IMR-90 (cell line): ENCODE results near the gene TMPRSS11E. TPM values are rescaled to one million over a fixed set of nuclear protein-coding genes. Genes with fewer than 3 reads are reported as not detected.

Experiments
- ATAC-seq: fragments of 200-7000 bp; cut with Tn5 transposase; 2 replicates; pipeline ENCODE4 v1.9.1; 2020; ENCODE audit warnings: low read depth, mild to moderate bottlenecking, moderate library complexity
- BruUV-seq: library from RNA; stranded (reverse); fragments of 400-500 nt; replicated peaks from 2 replicates; lab custom pipeline; 2021; lab: Mats Ljungman, UMichigan
- CTCF ChIA-PET: fragments of 300-600 bp; formaldehyde crosslinking; extraction: SDS; loops from one replicate; lab custom pipeline; 2021; ENCODE audit warnings: antibody characterized with exemption; lab: Yijun Ruan, JAX
- POLR2A ChIA-PET: fragments of 300-600 bp; sonication (Branson Sonifier 250); formaldehyde crosslinking; loops from one replicate; lab custom pipeline; 2022; ENCODE audit warnings: antibody characterized with exemption; ENCODE audit not compliant: unreplicated experiment; lab: Charles Lee
- DNase-seq: peaks from one replicate; pipeline ENCODE4 v3.0.0; 2013
- H2AFZ ChIP-seq: replicated peaks from 2 replicates; pipeline ENCODE3; 2013; ENCODE audit warnings: low read length, mild to moderate bottlenecking; ENCODE audit not compliant: poor library complexity
- H2AK5ac ChIP-seq: 2 replicates; pipeline ENCODE4 v1.6.1; 2013; ENCODE audit warnings: low read depth, low read length, inconsistent platforms
- H2AK9ac ChIP-seq: replicated peaks from 2 replicates; pipeline ENCODE3; 2013; ENCODE audit warnings: mild to moderate bottlenecking, low read depth, low read length, moderate library complexity; ENCODE audit not compliant: poor library complexity
- H2BK120ac ChIP-seq: 2 replicates; pipeline ENCODE4 v1.6.1; 2013; ENCODE audit warnings: low read depth, low read length, inconsistent platforms
- H2BK15ac ChIP-seq: 3 replicates; pipeline ENCODE4 v1.6.1; 2013; ENCODE audit warnings: low read depth, low read length, inconsistent platforms
- H2BK20ac ChIP-seq: 2 replicates; pipeline ENCODE4 v1.6.1; 2013; ENCODE audit warnings: low read depth, mild to moderate bottlenecking, inconsistent platforms, low read length, moderate library complexity
- H2BK5ac ChIP-seq: 2 replicates; pipeline ENCODE4 v1.6.1; 2013; ENCODE audit warnings: mild to moderate bottlenecking, low read depth, low read length, inconsistent platforms; ENCODE audit not compliant: poor library complexity, severe bottlenecking
- H3K14ac ChIP-seq: replicated peaks from 2 replicates; pipeline ENCODE4 v1.6.1; 2013; ENCODE audit warnings: low read depth, low read length, inconsistent platforms
- H3K18ac ChIP-seq: 2 replicates; pipeline ENCODE4 v1.6.1; 2013; ENCODE audit warnings: low read depth, low read length, control low read depth
- H3K23ac ChIP-seq: 2 replicates; pipeline ENCODE4 v1.6.1; 2013; ENCODE audit warnings: low read depth, low read length, inconsistent platforms
- H3K27ac ChIP-seq: 2 replicates; pipeline ENCODE4 v1.5.1; 2013; ENCODE audit warnings: mild to moderate bottlenecking, control low read depth, low read length; ENCODE audit not compliant: insufficient read depth
- H3K27me3 ChIP-seq: 2 replicates; pipeline ENCODE4 v1.6.1; 2013; ENCODE audit warnings: low read length; ENCODE audit not compliant: control insufficient read depth, insufficient read depth
- H3K36me3 ChIP-seq: 2 replicates; pipeline ENCODE4 v1.6.1; 2013; ENCODE audit warnings: low read length, mixed read lengths; ENCODE audit not compliant: control insufficient read depth, insufficient read depth
- H3K4ac ChIP-seq: 2 replicates; pipeline ENCODE4 v1.6.1; 2013; ENCODE audit warnings: low read depth, low read length, inconsistent platforms
- H3K4me1 ChIP-seq: 2 replicates; pipeline ENCODE4 v1.6.1; 2013; ENCODE audit warnings: low read length, mixed read lengths; ENCODE audit not compliant: control insufficient read depth, insufficient read depth
- H3K4me2 ChIP-seq: 2 replicates; pipeline ENCODE4 v1.6.1; 2013; ENCODE audit warnings: low read depth, mild to moderate bottlenecking, control low read depth, low read length, moderate library complexity
- H3K4me3 ChIP-seq: 2 replicates; pipeline ENCODE4 v1.5.1; 2013; ENCODE audit warnings: low read depth, mild to moderate bottlenecking, control low read depth, low read length, moderate library complexity; ENCODE audit not compliant: insufficient read depth
- H3K56ac ChIP-seq: 2 replicates; pipeline ENCODE4 v1.6.1; 2013; ENCODE audit warnings: low read length, inconsistent platforms; ENCODE audit not compliant: insufficient read depth; ENCODE audit errors: extremely low read depth
- H3K79me1 ChIP-seq, 2 experiments: 2 replicates each; pipeline ENCODE4 v1.6.1; 2013; ENCODE audit warnings: low read length in 2 of 2, inconsistent platforms in 1 of 2, low read depth in 1 of 2
- H3K9ac ChIP-seq: 2 replicates; pipeline ENCODE4 v1.6.1; 2013; ENCODE audit warnings: low read depth, low read length, control low read depth
- H3K9me1 ChIP-seq: 2 replicates; pipeline ENCODE4 v1.6.1; 2013; ENCODE audit warnings: low read length, inconsistent platforms; ENCODE audit not compliant: insufficient read depth
- H3K9me3 ChIP-seq: 2 replicates; pipeline ENCODE4 v1.6.1; 2013; ENCODE audit warnings: low read length; ENCODE audit not compliant: control insufficient read depth, insufficient read depth
- H4K20me1 ChIP-seq: 2 replicates; pipeline ENCODE4 v1.6.1; 2013; ENCODE audit warnings: low read length, inconsistent platforms; ENCODE audit not compliant: insufficient read depth
- H4K5ac ChIP-seq: 2 replicates; pipeline ENCODE4 v1.6.1; 2013; ENCODE audit warnings: mild to moderate bottlenecking, low read depth, low read length, control low read depth
- H4K8ac ChIP-seq, 2 experiments: 2 replicates each; pipeline ENCODE4 v1.6.1; 2013; ENCODE audit warnings: low read depth in 2 of 2, low read length in 2 of 2, control low read depth in 1 of 2, inconsistent platforms in 1 of 2
- H4K91ac ChIP-seq: 2 replicates; pipeline ENCODE4 v1.6.1; 2013; ENCODE audit warnings: low read depth, low read length, inconsistent platforms; ENCODE audit not compliant: insufficient read depth
- BHLHE40 ChIP-seq: fragments of 150-350 bp; IDR thresholded peaks from 2 replicates; pipeline ENCODE4 v1.6.1; 2016; ENCODE audit warnings: mild to moderate bottlenecking, low read depth, low read length
- NFE2L2 ChIP-seq: fragments of 150-350 bp; IDR thresholded peaks from 2 replicates; pipeline ENCODE4 v1.6.1; 2016; ENCODE audit warnings: low read depth, mild to moderate bottlenecking, low read length
- POLR2A ChIP-seq: IDR thresholded peaks from 2 replicates; pipeline ENCODE4 v1.6.1; 2012; ENCODE audit warnings: mild to moderate bottlenecking, low read depth, low read length
- RFX5 ChIP-seq: IDR thresholded peaks from 2 replicates; pipeline ENCODE4 v1.8.0; 2012; ENCODE audit warnings: low read depth, mild to moderate bottlenecking, low read length, moderate library complexity
- SMC3 ChIP-seq: fragments of 150-350 bp; IDR thresholded peaks from 2 replicates; pipeline ENCODE4 v1.6.1; 2016; ENCODE audit warnings: low read depth, mild to moderate bottlenecking, antibody characterized with exemption, low read length, moderate library complexity
- WGBS, 2 experiments: methylation state at CpG; one replicate each; pipeline versions ENCODE4 v1.1.5 to v1.1.7; 2013; ENCODE audit warnings: missing lambda C conversion rate in 2 of 2; ENCODE audit not compliant: insufficient read length in 1 of 2; ENCODE audit errors: extremely low coverage in 2 of 2; 5-methylcytosine and 5-hydroxymethylcytosine counted together
- dilution Hi-C: fragments of 300-500 bp; cut with HindIII; formaldehyde crosslinking; loops from one replicate; pipeline ENCODE4 v1.14.3; 2018; ENCODE audit warnings: low sequenced_read_pairs; ENCODE audit not compliant: unreplicated experiment
- in situ Hi-C: fragments of 300-500 bp; cut with MboI; formaldehyde crosslinking; loops from 3 replicates; pipeline ENCODE4 v1.14.3; 2019; ENCODE audit warnings: low sequenced_read_pairs, inconsistent platforms, mixed read lengths
- intact Hi-C: fragments of 100-400 bp; cut with micrococcal nuclease; formaldehyde crosslinking; loops from 2 replicates; pipeline ENCODE4 v1.10.0; 2022
- polyA plus RNA-seq, 3 experiments: library from polyadenylated mRNA; depleted of rRNA; stranded (reverse); fragments of >200 nt; gene quantifications; 2 replicates each; pipeline ENCODE4 v1.2.3, GENCODE V29; 2012; ENCODE audit warnings: low replicate concordance in 1 of 3
- total RNA-seq: library from RNA; depleted of rRNA; stranded (reverse); fragments of >200 nt; gene quantifications from 2 replicates; pipeline ENCODE4 v1.2.3, GENCODE V29; 2012

The TMPRSS11E gene
- total and polyA plus RNA-seq, 2 of the 4 experiments (the other 2 are of a cell fraction): not detected

- H3K27ac ChIP-seq: no peak overlapping the region
- no TSS peak for BruUV-seq
- no peak overlapping the region for H2BK5ac ChIP-seq
- no peak for DNase-seq
- ATAC-seq: no peak
- no peak overlapping the region for H2AK5ac ChIP-seq
- CTCF ChIA-PET: no interaction called here
- no peak overlapping the region for H4K8ac ChIP-seq
- no peaks in the 10 kb centered on the region for H3K9me3 ChIP-seq
- no peaks in the 10 kb centered on the region for H3K36me3 ChIP-seq
- H3K4me1 ChIP-seq: no peaks in the 10 kb centered on the region
- no peak overlapping the region for H2BK15ac ChIP-seq
- POLR2A ChIA-PET: no interaction called here
- intact Hi-C loops (no loop called here), in situ Hi-C loops (loop anchor here (25.0 kb wide), 1 partner anchor 118 kb away; no protein-coding TSS in a partner anchor), dilution Hi-C loops (no loop called here)
- no peaks in the 10 kb centered on the region for H3K9me1 ChIP-seq
- no peak overlapping the region for H3K23ac ChIP-seq
- H3K79me1 ChIP-seq: no peaks in the 10 kb centered on the region
- no peaks in the 10 kb centered on the region for H4K20me1 ChIP-seq
- H2AFZ ChIP-seq: no peak overlapping the region
- H3K4me2 ChIP-seq: no peak overlapping the region
- no peak overlapping the region for H3K14ac ChIP-seq
- WGBS, 2 experiments: no CpG with 5 or more reads among the region's 1 CpG
- no peak overlapping the region for H3K4ac ChIP-seq
- H3K4me3 ChIP-seq: no peak overlapping the region
- H2BK20ac ChIP-seq: no peak overlapping the region
- no peaks in the 10 kb centered on the region for H3K27me3 ChIP-seq
- H3K9ac ChIP-seq: no peak overlapping the region
- no peak overlapping the region for H2AK9ac ChIP-seq
- H3K56ac ChIP-seq: no peak overlapping the region
- no peak overlapping the region for H3K18ac ChIP-seq
- no peak overlapping the region for H4K5ac ChIP-seq
- no peak overlapping the region for H2BK120ac ChIP-seq
- H4K91ac ChIP-seq: no peak overlapping the region
- TF ChIP-seq SMC3: no peak
- TF ChIP-seq RFX5: no peak
- TF ChIP-seq BHLHE40: no peak
- no peak for TF ChIP-seq NFE2L2
- TF ChIP-seq POLR2A: no peak
Observed at GRCh38 chr4:68518889-68519288, 71.6 kb downstream of the TMPRSS11E start.
